Head of caudate nucleus (tissue), 42 donors: ENCODE data around the gene PKIB.
"Not testable (repeated sequence)": the region's sequence is repeated elsewhere in the genome, so short reads cannot be mapped to it uniquely, and the experiment has no call there.

Source experiments
- DNase-seq, 42 donors: peaks; one replicate each; pipeline versions ENCODE4 v3.0.0 to v3.0.0-alpha.2; 2020 to 2021; ENCODE audit warnings: mixed read lengths in 7 of 42
- intact Hi-C: fragments of 100-400 bp; cut with DNase I; formaldehyde crosslinking; loops from one replicate; pipeline ENCODE4 v1.15.0; 2022

The PKIB gene

DNA sequence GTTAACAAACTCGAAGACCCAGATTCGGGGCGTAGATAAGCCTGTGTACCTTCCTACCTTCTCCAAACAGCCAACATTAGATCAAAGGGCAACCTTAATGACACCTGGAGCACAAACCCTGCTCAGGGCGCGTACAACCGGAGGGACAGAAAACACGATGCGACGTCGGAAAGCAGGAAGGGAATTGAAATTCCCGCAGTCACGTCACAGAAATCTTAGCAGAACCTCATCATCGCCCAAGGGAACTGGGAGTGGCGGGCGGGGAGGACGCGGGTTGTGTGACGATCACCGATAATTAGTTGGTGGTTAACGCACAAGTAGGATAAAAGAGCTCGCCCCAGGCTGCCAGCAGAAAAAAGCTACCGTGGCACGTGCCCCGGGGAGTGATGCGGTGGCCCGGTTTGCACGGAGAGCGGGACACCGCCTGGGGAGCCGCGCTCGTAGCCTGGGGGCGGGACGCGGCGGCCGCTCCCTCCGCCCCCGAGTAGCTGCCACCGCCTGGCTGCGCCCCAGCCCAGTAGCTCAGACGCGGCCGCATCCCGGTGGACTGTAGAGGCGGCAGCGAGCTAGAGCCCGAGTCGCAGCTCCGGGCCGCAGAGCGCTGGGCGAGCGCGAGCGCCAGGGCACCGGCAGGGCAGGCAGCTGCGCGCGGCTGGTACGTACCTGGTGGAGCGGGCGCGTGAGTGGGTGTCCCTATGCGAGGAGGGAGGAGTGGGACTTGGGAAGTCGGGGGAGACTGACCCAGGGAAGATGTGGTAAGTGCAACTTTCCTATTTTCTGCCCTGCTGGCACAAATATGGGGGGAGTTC lies at the start of gene PKIB:
TSS of gene PKIB (plus strand) at position 525 of the 809 bp plus-strand sequence. CDS start 107,390 bp downstream, outside the sequence.
- intact Hi-C loops: no loop called here
- peak; percentile 11 to 86 (median 72) for DNase-seq

DNA sequence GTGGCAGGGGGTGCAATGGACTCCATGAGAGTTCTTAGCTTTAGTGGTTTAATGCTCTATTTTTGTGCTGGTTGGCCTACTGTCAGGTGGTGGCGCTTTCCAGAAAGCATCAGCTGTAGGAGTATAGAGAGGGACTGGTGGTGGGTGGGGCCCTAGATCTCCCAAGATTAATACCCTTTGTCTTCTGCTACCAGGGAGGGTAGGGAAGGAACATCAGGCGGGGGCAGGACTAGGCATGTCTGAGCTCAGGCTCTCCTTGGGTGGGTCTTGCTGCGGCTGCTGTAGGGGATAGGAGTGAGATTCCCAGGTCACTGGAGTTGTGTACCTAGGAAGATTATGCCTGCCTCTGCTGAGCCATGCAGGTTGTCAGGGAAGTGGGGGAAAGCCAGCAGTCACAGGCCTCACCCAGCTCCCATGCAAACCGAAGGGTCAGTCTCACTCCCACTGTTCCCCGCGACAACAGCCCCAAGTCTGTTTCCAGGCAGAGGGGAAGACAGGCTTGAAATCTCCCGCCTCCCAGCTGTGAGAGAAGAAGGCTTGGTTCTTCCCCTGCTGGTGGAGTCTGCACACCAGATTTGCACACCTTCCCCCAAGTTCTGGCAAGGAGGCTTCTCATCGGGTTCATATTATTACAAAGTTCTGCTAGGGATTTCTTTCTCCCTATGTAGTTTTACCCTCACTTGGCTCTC lies 46.7 kb upstream of the PKIB start:
- DNase-seq: no peak
- intact Hi-C loops: no loop called here

DNA sequence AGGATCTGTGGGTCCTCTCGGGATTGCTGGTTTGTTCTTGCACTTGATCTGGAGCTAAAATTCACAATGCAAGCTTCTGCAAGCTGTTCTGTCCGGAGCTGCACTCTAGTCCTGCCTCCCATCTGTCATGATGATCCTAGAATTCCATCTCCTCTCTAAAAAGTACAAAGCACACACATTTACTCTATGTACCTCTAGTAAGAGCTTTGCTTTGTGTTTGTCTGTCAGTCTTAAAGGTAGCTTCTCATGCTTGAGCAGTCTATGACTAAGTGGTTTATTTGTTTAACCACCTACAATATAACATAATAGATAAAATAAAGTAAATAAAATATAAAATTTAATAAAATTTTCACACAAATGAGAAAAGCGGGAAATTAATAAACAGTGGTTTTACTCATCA lies 46.0 kb upstream of the PKIB start:
- DNase-seq: no peak
- intact Hi-C loops: no loop called here

DNA sequence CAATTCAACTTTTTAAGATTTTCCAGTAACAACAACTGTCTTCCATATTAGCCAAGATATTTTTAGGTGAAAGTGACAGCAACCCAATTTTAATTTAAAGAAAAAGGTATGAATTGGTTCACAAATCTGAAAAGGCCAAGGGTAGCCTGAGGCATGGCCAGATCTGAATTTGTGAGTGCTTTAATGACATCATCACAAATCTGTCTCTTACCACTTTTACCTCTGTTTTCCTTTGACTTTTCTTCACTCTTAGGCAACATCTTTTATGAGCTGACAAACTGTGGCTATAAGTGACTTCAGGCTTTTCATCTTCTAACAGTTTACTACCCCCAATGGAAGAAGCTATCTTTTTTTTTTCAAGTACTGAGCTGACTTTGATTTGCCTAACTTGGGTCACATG lies 44.5 kb upstream of the PKIB start:
- no peak for DNase-seq
- intact Hi-C loops: no loop called here

- intact Hi-C loops: no loop called here
Observed at GRCh38 chr6:122567034-122567433, 43.2 kb upstream of the PKIB start.

DNA sequence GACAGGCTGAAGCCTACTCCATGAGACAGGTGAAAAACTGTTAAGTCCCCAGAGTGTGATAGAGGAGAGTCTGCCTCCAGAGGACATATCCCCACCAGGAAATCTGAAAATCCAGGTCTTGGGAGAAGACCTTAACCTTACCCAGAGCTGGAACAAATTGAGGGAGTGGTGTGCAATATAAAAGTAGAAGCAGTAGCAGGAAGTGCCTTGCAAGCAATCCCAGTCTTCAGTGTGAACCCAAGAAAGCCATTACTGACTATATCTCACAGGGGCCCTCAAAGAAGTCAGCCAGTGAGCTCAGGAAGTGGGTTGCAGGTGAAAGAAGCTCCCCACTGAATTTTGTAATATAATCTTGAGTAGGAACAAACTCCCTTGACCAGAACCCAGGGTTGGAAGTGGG lies 41.9 kb upstream of the PKIB start:
- intact Hi-C loops: no loop called here

More at GRCh38 chr6:122567034-122567433, 43.2 kb upstream of the PKIB start:
- DNase-seq: no peak

GRCh38 chr6:122568797-122569221 lies 41.4 kb upstream of the PKIB start:
- no peak for DNase-seq
- intact Hi-C loops: no loop called here

More for the DNA sequence above, 41.9 kb upstream of the PKIB start:
- no peak for DNase-seq

DNA sequence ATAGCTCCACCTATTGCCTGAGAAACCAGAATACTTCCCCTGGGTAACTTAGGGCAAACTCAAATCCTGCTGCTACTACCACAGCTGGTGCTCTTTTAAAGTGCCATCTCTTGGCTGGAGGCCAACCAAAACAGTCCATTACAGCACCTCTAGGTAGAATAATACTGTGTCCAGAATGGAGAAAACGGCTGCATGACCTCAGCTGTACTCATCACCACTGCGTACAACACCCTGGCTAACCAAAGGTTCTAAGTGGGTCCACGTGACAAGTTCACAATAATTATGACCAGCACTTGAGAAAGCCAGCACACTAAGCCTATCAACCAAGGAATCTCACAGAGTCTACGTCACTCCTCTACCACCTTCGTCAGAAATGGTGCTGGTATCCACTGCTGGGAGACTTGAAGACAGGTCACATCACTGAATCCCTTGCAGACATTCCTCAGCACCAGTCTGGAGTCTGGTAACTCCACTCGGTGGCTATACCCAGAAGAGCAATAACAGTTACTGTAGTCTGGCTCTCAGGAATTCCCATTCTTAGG lies 40.9 kb upstream of the PKIB start:
- intact Hi-C loops: no loop called here
- DNase-seq: no peak

GRCh38 chr6:122571888-122572287 lies 38.3 kb upstream of the PKIB start:
- intact Hi-C loops: no loop called here

DNA sequence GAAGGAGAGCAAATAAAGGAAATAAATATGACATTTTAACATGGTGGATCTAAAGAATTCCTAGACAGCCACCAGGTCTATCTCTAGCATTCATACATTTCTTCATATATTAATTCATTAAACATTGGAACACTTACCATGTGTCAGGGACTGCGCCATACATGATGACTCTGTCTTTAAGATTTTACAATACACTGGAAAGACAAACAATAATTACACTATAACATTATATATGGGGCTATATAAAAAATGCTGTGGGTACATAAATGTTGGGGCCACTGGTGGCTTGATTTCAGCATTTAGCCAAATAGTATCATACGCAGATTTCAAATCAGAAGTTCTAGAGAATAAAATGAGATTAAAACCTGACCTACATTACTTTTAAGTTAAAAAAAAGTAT lies 33.3 kb upstream of the PKIB start:
- intact Hi-C loops: no loop called here
- DNase-seq: no peak

More at GRCh38 chr6:122571888-122572287, 38.3 kb upstream of the PKIB start:
- no peak for DNase-seq

- intact Hi-C loops: no loop called here
- no peak for DNase-seq
Observed at GRCh38 chr6:122578961-122579360, 31.2 kb upstream of the PKIB start.

DNA sequence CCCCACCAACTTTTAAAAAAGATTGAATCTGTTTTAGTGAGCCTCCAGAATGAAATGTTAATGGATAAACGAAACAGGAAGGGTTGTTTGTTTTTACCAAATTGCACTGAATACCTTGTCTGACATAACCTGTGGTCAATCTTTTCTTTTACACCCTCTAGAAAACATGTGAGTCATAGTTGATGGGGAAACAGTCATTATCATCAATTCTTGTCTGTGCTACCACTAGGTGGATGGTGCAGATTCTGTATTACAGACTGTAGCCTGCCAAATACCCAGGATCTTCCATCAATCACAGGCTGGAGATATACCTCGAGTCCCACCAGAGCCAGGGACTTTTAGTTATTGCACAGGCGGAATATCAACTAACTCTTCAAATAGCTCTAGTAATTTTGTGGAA lies 29.5 kb upstream of the PKIB start:
- intact Hi-C loops: no loop called here
- no peak for DNase-seq

GRCh38 chr6:122589115-122589514 lies 21.1 kb upstream of the PKIB start:
- intact Hi-C loops: no loop called here
- no peak for DNase-seq

GRCh38 chr6:122598295-122598694 lies 11.9 kb upstream of the PKIB start:
- intact Hi-C loops, DNase-seq: not testable (repeated sequence)

GRCh38 chr6:122604676-122605075 lies 5.5 kb upstream of the PKIB start:
- intact Hi-C loops: no loop called here

GRCh38 chr6:122610690-122611455 lies 668 bp downstream of the PKIB start:
- intact Hi-C loops: no loop called here
- peak in 32 of 42 donors; percentile 1 to 48 (median 21) for DNase-seq

More at GRCh38 chr6:122604676-122605075, 5.5 kb upstream of the PKIB start:
- peak in 8 of 42 donors; percentile 4 to 56 (median 24) for DNase-seq

DNA sequence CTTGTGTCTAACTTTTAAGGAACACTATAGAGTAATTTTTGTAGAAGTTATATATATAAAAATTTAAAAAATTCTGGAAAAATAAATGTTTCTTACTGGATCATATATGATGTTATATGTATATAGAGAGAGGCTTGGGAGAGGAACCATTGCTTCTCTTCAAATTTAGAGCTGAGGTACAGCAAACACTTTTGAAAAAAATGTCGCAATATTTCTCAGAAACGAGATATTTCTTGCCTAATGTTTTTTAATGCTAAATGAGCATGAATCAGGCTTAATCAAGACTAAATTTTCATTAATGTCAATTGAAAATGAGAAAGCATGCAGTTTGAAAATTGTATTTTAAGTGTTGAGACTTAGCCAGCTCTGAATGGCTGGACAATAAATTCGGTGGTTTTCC lies 2.6 kb downstream of the PKIB start:
- intact Hi-C loops: no loop called here

GRCh38 chr6:122614303-122614702 lies 4.1 kb downstream of the PKIB start:
- no peak for DNase-seq
- intact Hi-C loops: no loop called here

More for the DNA sequence above, 2.6 kb downstream of the PKIB start:
- no peak for DNase-seq

DNA sequence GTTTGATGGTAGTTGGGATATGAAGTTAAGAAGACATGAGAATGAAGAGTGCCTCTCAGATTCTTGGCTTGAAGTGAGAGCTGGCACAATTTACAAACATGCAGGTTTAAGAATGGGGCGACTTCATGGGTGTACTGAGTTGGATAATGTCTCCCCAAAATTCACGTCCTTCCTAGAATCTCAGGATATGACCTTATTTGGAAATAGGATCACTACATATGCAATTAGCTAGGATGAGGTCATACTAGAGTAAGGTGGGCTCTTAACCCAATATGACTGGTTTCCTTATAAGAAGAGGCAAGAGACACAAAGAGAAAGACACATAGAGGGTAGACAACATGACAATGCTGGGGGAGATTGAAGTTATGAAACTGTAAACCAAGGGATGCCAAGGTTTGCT lies 5.2 kb downstream of the PKIB start:
- intact Hi-C loops: no loop called here
- DNase-seq: no peak
